Measurements from ENCODE around the gene HPCAL4. TPM values are rescaled to one million over a fixed set of nuclear protein-coding genes. Genes with fewer than 3 reads are reported as not detected.

Gene HPCAL4
- total RNA-seq, 4 donors from 2014 or later = not detected

DNA sequence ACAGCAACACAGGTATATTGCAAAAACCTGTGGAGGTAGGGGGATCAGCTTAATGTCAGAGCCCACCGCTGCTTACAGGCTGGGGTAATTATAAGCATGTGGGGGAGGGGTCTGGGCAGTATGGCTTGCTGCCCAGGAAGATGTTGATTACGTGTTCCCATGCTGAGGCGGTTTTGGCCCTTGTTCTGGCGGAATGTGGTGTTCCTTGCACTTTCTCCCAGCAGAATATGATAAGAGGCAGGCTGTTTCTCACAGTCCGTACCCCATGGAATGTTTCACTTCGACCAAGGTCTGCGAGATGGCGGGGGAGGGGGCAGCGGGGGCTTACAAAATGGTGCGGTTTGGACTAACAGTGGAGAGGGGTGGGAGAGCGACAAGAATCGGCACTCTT is 9.8 kb upstream of the HPCAL4 start:
- 19% methylated on average over 12 of the region's 12 CpGs for WGBS, 2 donors

GRCh38 chr1:39700348-39700747 is 9.1 kb upstream of the HPCAL4 start:
- intact Hi-C loops (cut with DNase I; ENCODE audit: low total_unique reads) = no loop called here
- no peak overlapping the region for H3K4me3 ChIP-seq (ENCODE audit: low read depth, poor library complexity, severe bottlenecking)
- no peak for TF ChIP-seq POLR2A (IDR thresholded peaks at IDR 0.05)
- no peak for TF ChIP-seq CTCF (IDR thresholded peaks at IDR 0.05)
- 65 to 83% methylated on average over 3 of the region's 3 CpGs for WGBS, 2 donors
- peak in 1 of 2 donors; percentile 53 for DNase-seq (ENCODE audit: low spot score in 2 of 2)

More for the DNA sequence above, 9.8 kb upstream of the HPCAL4 start:
- TF ChIP-seq CTCF (IDR thresholded peaks at IDR 0.05) (no peak), POLR2A (IDR thresholded peaks at IDR 0.05) (no peak)
- H3K4me3 ChIP-seq (ENCODE audit: low read depth, poor library complexity, severe bottlenecking) = no peak overlapping the region
- intact Hi-C loops (cut with DNase I; ENCODE audit: low total_unique reads) = no loop called here
- DNase-seq (ENCODE audit: low spot score in 2 of 2) = peak in 1 of 2 donors; percentile 68

DNA sequence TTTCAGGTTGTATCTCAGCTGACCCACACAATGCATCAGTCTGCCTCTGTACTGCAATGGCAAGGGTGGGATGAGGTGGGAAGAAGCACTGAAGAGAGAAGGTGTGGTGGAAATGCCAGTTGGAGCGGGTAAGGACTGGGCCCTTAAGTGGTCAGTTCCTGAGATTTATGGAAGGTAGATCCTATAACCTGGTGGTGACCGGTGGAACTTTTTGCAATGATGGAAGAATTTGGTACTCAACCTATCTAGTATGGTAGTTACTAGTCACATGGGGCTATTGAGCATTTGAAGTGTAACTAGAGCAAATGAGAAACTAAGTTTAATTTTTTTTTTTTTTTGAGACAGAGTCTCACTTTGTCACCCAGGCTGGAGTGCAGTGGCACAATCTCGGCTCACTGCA is 8.2 kb upstream of the HPCAL4 start:
- H3K4me3 ChIP-seq (ENCODE audit: low read depth, poor library complexity, severe bottlenecking) = no peak overlapping the region
- WGBS, 2 donors = 90 to 93% methylated on average over 3 of the region's 3 CpGs
- peak in 1 of 2 donors; percentile 20 for DNase-seq (ENCODE audit: low spot score in 2 of 2)
- intact Hi-C loops (cut with DNase I; ENCODE audit: low total_unique reads) = no loop called here
- TF ChIP-seq POLR2A (IDR thresholded peaks at IDR 0.05) (no peak), CTCF (IDR thresholded peaks at IDR 0.05) (no peak)

DNA sequence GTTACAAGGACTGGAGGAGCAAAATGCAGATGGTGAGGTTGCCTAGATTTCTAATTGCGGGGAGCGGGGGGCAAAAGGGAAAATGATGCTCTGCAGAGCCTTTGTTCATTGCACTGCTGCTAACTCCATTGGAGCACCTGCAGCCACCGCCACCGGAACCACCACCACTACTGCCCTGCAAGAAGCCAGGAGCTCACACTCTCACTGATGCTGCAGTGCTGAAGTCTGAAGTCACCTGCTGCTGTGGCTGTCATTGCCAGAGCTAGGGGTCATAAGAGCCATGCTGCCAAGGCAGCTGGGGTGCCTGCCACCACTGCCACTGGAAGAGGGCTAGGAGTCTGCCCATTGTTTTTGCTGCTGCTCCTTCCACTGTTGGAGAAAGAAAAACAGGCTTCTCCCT is 7.3 kb upstream of the HPCAL4 start:
- peak in 1 of 2 donors; percentile 50 for DNase-seq (ENCODE audit: low spot score in 2 of 2)

DNA sequence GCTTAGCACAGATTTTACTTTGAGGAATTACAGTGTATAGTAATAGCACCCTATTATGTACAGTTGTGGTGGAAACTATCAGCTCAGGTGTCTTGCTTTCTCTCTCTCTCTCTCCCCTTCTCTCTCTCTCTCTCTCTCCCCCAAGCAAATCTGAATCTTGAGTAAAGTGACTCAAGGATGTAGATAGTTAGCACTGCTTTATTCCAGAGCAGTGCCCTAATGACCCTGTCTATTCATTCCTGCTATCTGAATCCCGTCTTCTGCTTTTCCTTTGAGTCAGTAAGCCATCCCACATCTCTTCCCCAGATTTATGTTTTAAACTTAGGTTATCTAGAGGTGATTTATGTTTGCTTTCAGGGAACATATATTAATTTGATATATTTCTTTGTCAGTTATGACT is 5.2 kb upstream of the HPCAL4 start:
- WGBS, 2 donors = 35 to 52% methylated on average over 1 of the region's 1 CpG
- no peak for DNase-seq (ENCODE audit: low spot score in 2 of 2)
- no peak overlapping the region for H3K4me3 ChIP-seq (ENCODE audit: low read depth, poor library complexity, severe bottlenecking)
- TF ChIP-seq CTCF (IDR thresholded peaks at IDR 0.05) = no peak
- no peak for TF ChIP-seq POLR2A (IDR thresholded peaks at IDR 0.05)
- intact Hi-C loops (cut with DNase I; ENCODE audit: low total_unique reads) = no loop called here

More for the DNA sequence above, 7.3 kb upstream of the HPCAL4 start:
- WGBS, 2 donors = 87 to 92% methylated on average over 4 of the region's 4 CpGs
- intact Hi-C loops (cut with DNase I; ENCODE audit: low total_unique reads) = no loop called here
- TF ChIP-seq POLR2A (IDR thresholded peaks at IDR 0.05) (no peak), CTCF (IDR thresholded peaks at IDR 0.05) (no peak)
- H3K4me3 ChIP-seq (ENCODE audit: low read depth, poor library complexity, severe bottlenecking) = no peak overlapping the region

GRCh38 chr1:39695016-39695415 is 3.8 kb upstream of the HPCAL4 start:
- WGBS, 2 donors = 11 to 13% methylated on average over 1 of the region's 1 CpG
- TF ChIP-seq CTCF (IDR thresholded peaks at IDR 0.05) (no peak), POLR2A (IDR thresholded peaks at IDR 0.05) (no peak)
- H3K4me3 ChIP-seq (ENCODE audit: low read depth, poor library complexity, severe bottlenecking) = no peak overlapping the region
- DNase-seq (ENCODE audit: low spot score in 2 of 2) = no peak
- intact Hi-C loops (cut with DNase I; ENCODE audit: low total_unique reads) = no loop called here
